Effector memory CD8-positive, alpha-beta T cell (primary cell): ENCODE data around the gene CCL3.
"Not testable (repeated sequence)": the region's sequence is repeated elsewhere in the genome, so short reads cannot be mapped to it uniquely, and the experiment has no call there.

ENCODE experiments used
- ATAC-seq: fragments of 150-1000 bp; cut with Tn5 transposase; replicated peaks from 2 replicates; pipeline ENCODE4 v1.10.0; 2021; ENCODE audit warnings: mild to moderate bottlenecking, moderate library complexity
- DNase-seq, 3 experiments: peaks; one replicate each; pipeline ENCODE4 v3.0.0; 2021
- H3K27ac Mint-ChIP-seq, 2 donors: one replicate each; pipeline ENCODE4 v1.8.0; 2022; ENCODE audit warnings: mild to moderate bottlenecking in 2 of 2, mixed read lengths in 2 of 2, moderate library complexity in 2 of 2
- H3K27me3 Mint-ChIP-seq, 2 donors: one replicate each; pipeline ENCODE4 v1.8.0; 2022; ENCODE audit warnings: mixed read lengths in 2 of 2
- H3K36me3 Mint-ChIP-seq: one replicate; pipeline ENCODE4 v1.8.0; 2022; ENCODE audit warnings: mild to moderate bottlenecking, moderate library complexity, mixed read lengths; ENCODE audit not compliant: insufficient read depth
- H3K4me1 Mint-ChIP-seq, 2 donors: one replicate each; pipeline ENCODE4 v1.8.0; 2022; ENCODE audit warnings: low read depth in 2 of 2, mixed read lengths in 2 of 2
- H3K4me3 Mint-ChIP-seq, 2 donors: one replicate each; pipeline ENCODE4 v1.8.0; 2022; ENCODE audit warnings: mild to moderate bottlenecking in 2 of 2, mixed read lengths in 2 of 2, moderate library complexity in 2 of 2
- H3K9me3 Mint-ChIP-seq, 2 donors: one replicate each; pipeline ENCODE4 v1.8.0; 2022; ENCODE audit warnings: mixed read lengths in 2 of 2

The CCL3 gene

DNA sequence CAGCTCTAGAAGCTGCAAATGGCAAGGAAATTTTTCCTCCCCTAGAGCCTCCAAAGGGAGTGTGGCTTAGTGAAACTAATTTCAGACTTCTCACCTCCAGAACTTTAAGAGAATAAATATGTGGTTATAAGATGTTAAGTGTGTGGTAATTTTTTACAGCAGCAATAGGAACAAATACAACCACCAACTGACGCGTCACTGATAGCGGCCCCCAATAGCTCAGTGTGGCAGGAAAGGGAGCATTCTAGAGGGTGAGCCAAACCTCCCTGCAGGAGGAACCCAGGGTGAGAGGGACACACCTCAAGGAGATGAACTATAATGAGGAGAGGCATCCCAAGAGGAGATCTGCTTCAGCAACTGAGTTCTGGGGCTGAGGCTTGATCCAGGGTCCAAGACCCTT, 17.7 kb upstream of the CCL3 start:
- Mint-ChIP-seq H3K4me3 (peak overlapping the region; percentile 59 to 91), H3K27ac (peak overlapping the region; percentile 76 to 96), H3K36me3 (peaks cover 42% of the 10 kb centered on the region), H3K27me3 (no peaks in the 10 kb centered on the region), H3K9me3 (no peaks in the 10 kb centered on the region), H3K4me1 (peaks cover 59 to 83% of the 10 kb centered on the region in 2 donors)
- ATAC-seq (peak; percentile 48), DNase-seq (peak; percentile 38 to 50 (median 43))

GRCh38 chr17:36106493-36106835, 16.5 kb upstream of the CCL3 start:
- no peaks in the 10 kb centered on the region for H3K9me3 Mint-ChIP-seq
- H3K36me3 Mint-ChIP-seq: peaks cover 42% of the 10 kb centered on the region
- DNase-seq (no peak), ATAC-seq (no peak)
- no peaks in the 10 kb centered on the region for H3K27me3 Mint-ChIP-seq
- peak overlapping the region; percentile 88 to 96 for H3K27ac Mint-ChIP-seq
- peaks cover 59 to 78% of the 10 kb centered on the region in 2 donors for H3K4me1 Mint-ChIP-seq
- H3K4me3 Mint-ChIP-seq: peak overlapping the region in 1 of 2 donors; percentile 91

- Mint-ChIP-seq H3K4me3 (peak overlapping the region; percentile 88 to 91), H3K27ac (peak overlapping the region; percentile 88 to 96)
Measured at GRCh38 chr17:36105781-36106492, 16.0 kb upstream of the CCL3 start.

GRCh38 chr17:36104701-36105181, 14.8 kb upstream of the CCL3 start:
- peak overlapping the region; percentile 88 to 91 for H3K4me3 Mint-ChIP-seq

More at GRCh38 chr17:36105781-36106492, 16.0 kb upstream of the CCL3 start:
- no peak for ATAC-seq
- H3K36me3 Mint-ChIP-seq: peaks cover 42% of the 10 kb centered on the region
- no peak for DNase-seq
- H3K27me3 Mint-ChIP-seq: no peaks in the 10 kb centered on the region
- no peaks in the 10 kb centered on the region for H3K9me3 Mint-ChIP-seq
- peaks cover 59 to 74% of the 10 kb centered on the region in 2 donors for H3K4me1 Mint-ChIP-seq

DNA sequence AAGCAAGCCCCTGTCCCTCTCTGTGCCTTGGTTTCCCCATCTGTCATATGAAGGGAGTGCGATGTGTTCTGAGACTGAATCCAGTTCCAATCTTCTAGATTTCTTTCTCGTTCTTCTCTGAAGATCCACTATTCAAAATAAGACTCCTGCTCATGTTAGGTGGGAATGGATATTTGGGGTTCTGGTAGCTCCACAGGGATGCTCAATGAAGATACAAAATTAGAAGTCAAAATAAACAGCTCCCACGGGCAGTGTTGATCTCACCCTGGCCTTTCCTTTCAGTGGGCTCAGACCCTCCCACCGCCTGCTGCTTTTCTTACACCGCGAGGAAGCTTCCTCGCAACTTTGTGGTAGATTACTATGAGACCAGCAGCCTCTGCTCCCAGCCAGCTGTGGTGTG, 14.3 kb upstream of the CCL3 start:
- ATAC-seq: peak; percentile 14
- H3K27ac Mint-ChIP-seq: peak overlapping the region; percentile 88 to 96
- H3K4me1 Mint-ChIP-seq: peaks cover 64 to 73% of the 10 kb centered on the region in 2 donors
- H3K4me3 Mint-ChIP-seq: peak overlapping the region; percentile 88 to 91
- not testable (repeated sequence) for H3K27me3 Mint-ChIP-seq, DNase-seq, H3K9me3 Mint-ChIP-seq
- peaks cover 42% of the 10 kb centered on the region for H3K36me3 Mint-ChIP-seq

More at GRCh38 chr17:36104701-36105181, 14.8 kb upstream of the CCL3 start:
- H3K4me1 Mint-ChIP-seq: peaks cover 64 to 71% of the 10 kb centered on the region in 2 donors
- H3K9me3 Mint-ChIP-seq: no peaks in the 10 kb centered on the region
- ATAC-seq (no peak), DNase-seq (no peak)
- H3K27ac Mint-ChIP-seq: peak overlapping the region; percentile 88 to 96
- H3K27me3 Mint-ChIP-seq: no peaks in the 10 kb centered on the region
- H3K36me3 Mint-ChIP-seq: peaks cover 42% of the 10 kb centered on the region

DNA sequence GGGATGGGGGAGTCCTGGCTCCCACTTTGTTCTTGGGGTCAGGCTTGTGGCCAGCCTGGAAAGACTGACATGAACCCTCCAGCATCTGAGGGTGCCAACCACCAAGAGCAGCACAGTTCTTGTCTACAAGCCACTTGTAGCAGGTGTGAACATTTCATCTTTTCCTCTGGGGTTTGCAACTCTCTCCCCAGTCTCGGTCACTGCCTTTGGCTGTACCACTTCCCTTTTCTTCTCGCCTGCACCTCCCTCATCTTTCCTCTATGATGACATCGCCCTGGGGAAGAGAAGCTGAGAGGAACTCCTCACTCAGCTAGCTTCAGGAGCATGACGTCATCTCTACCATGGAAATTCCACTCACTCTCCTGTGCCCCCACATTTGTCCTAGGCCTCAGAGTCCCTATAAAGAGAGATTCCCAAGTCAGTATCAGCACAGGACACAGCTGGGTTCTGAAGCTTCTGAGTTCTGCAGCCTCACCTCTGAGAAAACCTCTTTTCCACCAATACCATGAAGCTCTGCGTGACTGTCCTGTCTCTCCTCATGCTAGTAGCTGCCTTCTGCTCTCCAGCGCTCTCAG, 13.5 kb upstream of the CCL3 start, which contains the start of gene CCL4:
TSS of gene CCL4 (plus strand) at position 427 of the 575 bp plus-strand sequence. CDS start at position 506, 79 bp downstream.
- H3K4me1 Mint-ChIP-seq: peaks cover 56 to 71% of the 10 kb centered on the region in 2 donors
- H3K9me3 Mint-ChIP-seq, H3K27me3 Mint-ChIP-seq: not testable (repeated sequence)
- H3K4me3 Mint-ChIP-seq: peak within 1 kb of the TSS; percentile 88 to 91
- peaks cover 39% of the 10 kb centered on the region for H3K36me3 Mint-ChIP-seq
- DNase-seq (peak; percentile 53 to 64 (median 60)), ATAC-seq (peak; percentile 85)
- peak within 1 kb of the TSS; percentile 88 to 96 for H3K27ac Mint-ChIP-seq

DNA sequence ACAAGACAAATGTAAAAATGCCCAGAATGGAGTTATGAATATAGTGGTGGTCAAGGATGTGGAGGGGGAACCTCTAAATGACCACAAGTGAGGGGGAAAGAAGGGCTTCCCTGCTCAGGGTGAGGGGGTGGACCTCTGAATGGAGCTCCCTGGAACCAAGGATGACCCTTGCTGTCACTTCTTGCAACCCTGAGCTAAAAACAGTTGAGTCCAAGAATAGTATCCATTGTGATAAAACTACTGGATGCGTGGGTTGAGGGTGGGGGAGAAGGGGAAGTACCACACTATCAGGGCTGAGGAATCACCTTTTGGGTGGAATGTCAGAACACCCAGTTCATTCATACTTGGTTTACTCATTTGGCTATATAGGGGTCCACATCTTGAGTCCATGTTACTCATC, 9.1 kb upstream of the CCL3 start:
- H3K9me3 Mint-ChIP-seq, H3K27me3 Mint-ChIP-seq, DNase-seq, H3K4me3 Mint-ChIP-seq, ATAC-seq: not testable (repeated sequence)
- peaks cover 19% of the 10 kb centered on the region for H3K36me3 Mint-ChIP-seq
- peaks cover 39 to 61% of the 10 kb centered on the region in 2 donors for H3K4me1 Mint-ChIP-seq
- peak overlapping the region in 1 of 2 donors; percentile 16 for H3K27ac Mint-ChIP-seq

- no peaks in the 10 kb centered on the region for H3K27me3 Mint-ChIP-seq
- H3K4me1 Mint-ChIP-seq: peaks cover 36 to 64% of the 10 kb centered on the region in 2 donors
- H3K4me3 Mint-ChIP-seq: peak overlapping the region; percentile 28 to 43
- DNase-seq: no peak
- H3K27ac Mint-ChIP-seq: peak overlapping the region; percentile 74 to 95
- no peak for ATAC-seq
- H3K36me3 Mint-ChIP-seq: peaks cover 8% of the 10 kb centered on the region
- no peaks in the 10 kb centered on the region for H3K9me3 Mint-ChIP-seq
Measured at GRCh38 chr17:36095992-36096391, 6.0 kb upstream of the CCL3 start.

DNA sequence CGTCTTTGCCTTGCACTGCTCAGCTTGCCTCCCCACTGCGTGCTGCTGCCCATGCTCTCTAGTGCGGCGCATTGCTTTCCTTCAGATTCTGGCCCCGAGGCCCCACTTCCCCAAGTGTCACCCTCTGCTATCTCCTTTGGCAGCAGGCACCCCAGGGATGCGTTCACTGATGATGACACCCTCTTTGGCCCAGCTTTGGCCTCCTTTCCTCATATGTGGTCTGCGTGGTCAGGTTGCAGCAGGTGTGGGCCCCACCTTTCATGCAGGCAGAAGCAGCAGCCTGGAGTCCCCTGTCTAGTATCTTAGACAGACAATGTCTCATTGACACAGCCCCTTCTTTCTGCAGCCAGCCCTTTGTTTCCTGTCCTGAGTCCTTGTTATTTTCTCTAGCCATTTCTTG, 4.8 kb upstream of the CCL3 start:
- Mint-ChIP-seq H3K9me3 (no peaks in the 10 kb centered on the region), H3K36me3 (peaks cover 14% of the 10 kb centered on the region), H3K4me3 (peak overlapping the region; percentile 1 to 28), H3K27ac (peak overlapping the region; percentile 27 to 95), H3K27me3 (no peaks in the 10 kb centered on the region), H3K4me1 (peaks cover 38 to 69% of the 10 kb centered on the region in 2 donors)
- ATAC-seq: peak; percentile 29
- no peak for DNase-seq

DNA sequence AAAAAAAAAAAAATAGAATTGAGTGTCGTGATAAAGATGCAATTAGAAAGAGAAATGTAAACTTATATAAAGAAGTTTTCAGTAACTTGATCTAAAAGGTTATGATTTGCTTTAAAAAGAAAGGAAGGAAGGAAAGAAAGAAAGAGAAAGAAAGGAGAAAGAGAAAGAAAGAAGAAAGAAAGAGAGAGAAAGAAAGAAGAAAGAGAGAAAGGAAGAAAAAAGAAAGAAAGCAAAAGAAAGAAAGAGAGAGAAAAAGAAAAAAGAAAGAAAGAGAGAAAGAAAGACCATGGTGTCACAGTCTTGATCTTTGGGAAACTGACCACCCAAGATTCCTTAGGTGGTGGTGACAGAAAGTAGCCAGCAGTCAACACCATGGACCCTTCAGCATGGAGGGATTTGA, 4.3 kb upstream of the CCL3 start:
- H3K36me3 Mint-ChIP-seq: peaks cover 17% of the 10 kb centered on the region
- peaks cover 42 to 71% of the 10 kb centered on the region in 2 donors for H3K4me1 Mint-ChIP-seq
- ATAC-seq: no peak
- DNase-seq: no peak
- H3K27ac Mint-ChIP-seq: peak overlapping the region in 1 of 2 donors; percentile 95
- no peaks in the 10 kb centered on the region for H3K9me3 Mint-ChIP-seq
- H3K4me3 Mint-ChIP-seq: peak overlapping the region in 1 of 2 donors; percentile 62
- no peaks in the 10 kb centered on the region for H3K27me3 Mint-ChIP-seq

DNA sequence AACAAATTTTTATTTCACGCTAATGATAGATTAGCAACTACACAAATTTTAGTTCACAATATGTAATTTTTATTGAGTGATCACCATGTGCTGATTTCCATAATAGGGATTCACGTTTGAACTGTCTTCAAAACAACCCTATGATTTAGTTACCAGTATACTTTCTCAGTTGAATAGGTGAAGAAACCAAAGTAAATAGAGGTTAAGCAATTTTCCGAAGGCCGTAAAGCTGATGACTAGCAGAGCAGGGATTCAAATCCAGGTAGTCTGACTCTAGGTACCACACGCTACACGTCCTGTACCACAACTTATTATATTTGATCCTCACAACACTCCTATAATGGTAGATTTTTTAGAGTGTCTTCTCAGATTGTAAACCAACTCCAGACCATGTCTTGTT, 2.8 kb upstream of the CCL3 start:
- peak overlapping the region; percentile 10 to 41 for H3K4me3 Mint-ChIP-seq
- peaks cover 54 to 78% of the 10 kb centered on the region in 2 donors for H3K4me1 Mint-ChIP-seq
- H3K27ac Mint-ChIP-seq: peak overlapping the region; percentile 79 to 92

DNA sequence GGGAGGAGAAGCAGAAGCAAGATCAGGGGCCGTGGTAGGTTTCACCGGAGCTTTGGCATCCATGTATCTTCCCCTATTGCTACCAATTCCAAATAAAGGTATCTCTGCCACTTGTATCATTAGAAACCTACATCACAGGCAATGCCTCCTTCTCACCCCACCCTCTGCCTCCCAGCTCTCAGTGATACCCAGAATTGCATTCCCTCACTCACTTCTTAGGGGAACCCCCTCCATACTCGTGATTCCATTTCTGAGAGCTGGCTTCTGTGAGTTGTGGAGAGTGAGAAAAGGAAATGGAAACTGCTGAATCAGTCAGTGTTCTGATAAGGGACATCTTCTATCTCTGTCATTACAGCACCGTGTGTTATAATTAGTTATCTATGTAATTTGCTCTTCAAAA, 2.3 kb upstream of the CCL3 start:
- ATAC-seq (peak; percentile 13), DNase-seq (no peak)
- H3K9me3 Mint-ChIP-seq: no peaks in the 10 kb centered on the region
- peak overlapping the region; percentile 79 to 92 for H3K27ac Mint-ChIP-seq
- peak overlapping the region; percentile 10 to 41 for H3K4me3 Mint-ChIP-seq
- H3K4me1 Mint-ChIP-seq: peaks cover 54 to 78% of the 10 kb centered on the region in 2 donors
- no peaks in the 10 kb centered on the region for H3K27me3 Mint-ChIP-seq
- H3K36me3 Mint-ChIP-seq: peaks cover 18% of the 10 kb centered on the region

More for the DNA sequence above, 2.8 kb upstream of the CCL3 start:
- not testable (repeated sequence) for H3K27me3 Mint-ChIP-seq, ATAC-seq, H3K9me3 Mint-ChIP-seq, DNase-seq
- peaks cover 18% of the 10 kb centered on the region for H3K36me3 Mint-ChIP-seq

GRCh38 chr17:36089339-36089865, 541 bp downstream of the CCL3 start:
- Mint-ChIP-seq H3K9me3 (no peaks in the 10 kb centered on the region), H3K27me3 (no peaks in the 10 kb centered on the region), H3K4me3 (peak overlapping the region; percentile 65 to 78), H3K27ac (peak overlapping the region; percentile 96 to 99), H3K36me3 (peaks cover 14% of the 10 kb centered on the region), H3K4me1 (peaks cover 53 to 79% of the 10 kb centered on the region in 2 donors)
- DNase-seq (no peak), ATAC-seq (no peak)
